NB4 (cell line): ENCODE measurements around the gene FOXP2.

Experiments used
- DNase-seq: peaks from one replicate; pipeline ENCODE4 v3.0.0; 2010; ENCODE audit warnings: low read depth
- H3K4me3 ChIP-seq: one replicate; pipeline ENCODE4 v1.5.1; 2011; ENCODE audit warnings: mild to moderate bottlenecking, low read depth, low read length, moderate library complexity
- MYC ChIP-seq: IDR thresholded peaks from 2 replicates; pipeline ENCODE4 v1.6.1; 2011; ENCODE audit warnings: low read depth, low read length
- POLR2A ChIP-seq: IDR thresholded peaks from 2 replicates; pipeline ENCODE4 v1.6.1; 2011; ENCODE audit warnings: mild to moderate bottlenecking; ENCODE audit not compliant: insufficient read length; ENCODE audit errors: extremely low read depth
- TF ChIP-seq, protein P1 (sequence below): IDR thresholded peaks from one replicate; pipeline ENCODE4 v1.5.1; 2012; ENCODE audit warnings: low read depth, low read length
- TF ChIP-seq, protein P2 (sequence below): IDR thresholded peaks from 2 replicates; pipeline ENCODE4 v1.6.1; 2011; ENCODE audit warnings: low read depth, low read length

Gene FOXP2

DNA sequence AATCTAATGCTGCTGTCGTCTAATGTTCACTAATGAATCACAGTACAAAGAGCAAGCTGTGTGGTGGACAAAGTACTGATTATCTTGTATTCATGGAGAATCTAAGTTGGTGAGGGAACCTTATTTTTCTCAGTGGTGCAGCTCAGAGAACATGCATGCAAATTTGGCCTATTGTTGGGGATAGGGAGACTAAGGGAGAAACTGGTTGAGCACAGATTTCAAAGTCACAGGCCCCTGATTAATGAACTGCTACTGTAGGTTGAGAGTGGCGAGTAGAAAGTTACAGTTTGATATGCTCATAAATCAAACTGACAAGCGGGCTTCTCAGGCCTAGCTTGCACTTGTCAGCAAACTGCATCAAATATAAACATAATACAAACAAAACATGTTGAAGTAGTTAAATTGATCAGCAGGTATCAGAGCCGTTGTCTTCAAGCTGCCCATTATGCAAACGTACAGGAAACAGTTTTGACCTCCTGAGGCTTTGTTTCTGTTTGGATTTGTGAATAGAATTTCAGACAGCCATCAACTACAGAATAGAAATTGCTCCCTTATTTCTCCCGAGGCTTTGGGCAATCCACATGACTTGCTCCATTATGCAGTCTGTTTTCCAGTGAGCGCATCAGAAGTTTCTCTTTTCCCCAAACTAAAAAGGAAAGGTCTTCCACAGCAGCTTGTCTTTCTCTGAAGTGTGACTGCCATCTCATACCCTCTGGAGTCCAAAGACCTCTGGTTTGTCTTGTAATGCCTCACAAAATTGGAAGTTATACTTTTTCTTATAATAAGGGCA, 215.8 kb downstream of the FOXP2 start:
- no peak for DNase-seq
- TF ChIP-seq MYC (no peak), POLR2A (no peak)
- TF ChIP-seq, protein P1, sequence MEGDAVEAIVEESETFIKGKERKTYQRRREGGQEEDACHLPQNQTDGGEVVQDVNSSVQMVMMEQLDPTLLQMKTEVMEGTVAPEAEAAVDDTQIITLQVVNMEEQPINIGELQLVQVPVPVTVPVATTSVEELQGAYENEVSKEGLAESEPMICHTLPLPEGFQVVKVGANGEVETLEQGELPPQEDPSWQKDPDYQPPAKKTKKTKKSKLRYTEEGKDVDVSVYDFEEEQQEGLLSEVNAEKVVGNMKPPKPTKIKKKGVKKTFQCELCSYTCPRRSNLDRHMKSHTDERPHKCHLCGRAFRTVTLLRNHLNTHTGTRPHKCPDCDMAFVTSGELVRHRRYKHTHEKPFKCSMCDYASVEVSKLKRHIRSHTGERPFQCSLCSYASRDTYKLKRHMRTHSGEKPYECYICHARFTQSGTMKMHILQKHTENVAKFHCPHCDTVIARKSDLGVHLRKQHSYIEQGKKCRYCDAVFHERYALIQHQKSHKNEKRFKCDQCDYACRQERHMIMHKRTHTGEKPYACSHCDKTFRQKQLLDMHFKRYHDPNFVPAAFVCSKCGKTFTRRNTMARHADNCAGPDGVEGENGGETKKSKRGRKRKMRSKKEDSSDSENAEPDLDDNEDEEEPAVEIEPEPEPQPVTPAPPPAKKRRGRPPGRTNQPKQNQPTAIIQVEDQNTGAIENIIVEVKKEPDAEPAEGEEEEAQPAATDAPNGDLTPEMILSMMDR, result no peak
- TF ChIP-seq, protein P2, sequence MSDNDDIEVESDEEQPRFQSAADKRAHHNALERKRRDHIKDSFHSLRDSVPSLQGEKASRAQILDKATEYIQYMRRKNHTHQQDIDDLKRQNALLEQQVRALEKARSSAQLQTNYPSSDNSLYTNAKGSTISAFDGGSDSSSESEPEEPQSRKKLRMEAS, result no peak
- H3K4me3 ChIP-seq, result no peak overlapping the region

DNA sequence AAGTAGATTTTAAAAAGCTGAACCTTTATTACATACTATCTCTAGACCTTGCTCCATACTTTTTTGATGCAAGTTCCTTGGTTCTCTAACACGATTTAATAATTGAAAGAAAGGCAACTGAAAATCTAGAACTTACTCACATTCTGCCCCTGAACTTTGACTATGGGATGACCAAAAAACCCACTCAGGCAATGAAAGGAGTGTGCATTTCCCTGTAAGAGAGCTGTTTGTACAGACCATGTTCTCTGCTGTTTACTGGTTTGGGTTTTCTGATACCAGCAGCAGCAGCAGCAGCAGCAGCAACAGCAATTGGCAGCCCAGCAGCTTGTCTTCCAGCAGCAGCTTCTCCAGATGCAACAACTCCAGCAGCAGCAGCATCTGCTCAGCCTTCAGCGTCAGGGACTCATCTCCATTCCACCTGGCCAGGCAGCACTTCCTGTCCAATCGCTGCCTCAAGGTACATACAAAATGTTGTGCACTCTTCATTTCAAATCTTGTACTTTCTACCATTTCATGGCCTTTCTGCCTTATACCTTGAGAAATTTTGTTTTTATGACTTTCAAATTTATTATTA, 216.7 kb downstream of the FOXP2 start:
- no peak overlapping the region for H3K4me3 ChIP-seq
- TF ChIP-seq, protein P2, result no peak
- TF ChIP-seq MYC, result no peak
- TF ChIP-seq, protein P1, result no peak
- TF ChIP-seq POLR2A, result no peak
- no peak for DNase-seq

DNA sequence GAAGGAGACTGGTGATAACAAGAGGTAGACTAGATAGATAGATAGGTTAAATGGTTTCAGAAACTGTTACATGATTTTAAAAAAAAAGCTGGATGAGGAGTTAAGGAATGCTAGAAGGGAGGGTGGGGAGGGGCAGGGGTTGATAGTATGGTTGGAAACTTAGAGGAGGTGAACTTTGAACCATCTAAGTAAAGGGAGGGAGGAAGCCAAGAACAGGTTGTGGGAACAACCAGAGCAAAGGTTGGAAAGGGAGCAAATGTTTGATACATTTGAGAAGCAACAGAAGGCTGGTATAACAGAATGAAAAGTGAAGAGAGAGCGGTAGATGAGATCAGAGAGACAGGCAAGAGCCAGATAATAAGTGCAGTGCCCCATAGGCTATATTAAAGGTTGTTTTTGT, 224.8 kb downstream of the FOXP2 start:
- TF ChIP-seq, protein P2, result no peak
- no peak for TF ChIP-seq POLR2A
- TF ChIP-seq, protein P1, result no peak
- no peak for TF ChIP-seq MYC
- DNase-seq, result no peak
- no peak overlapping the region for H3K4me3 ChIP-seq

DNA sequence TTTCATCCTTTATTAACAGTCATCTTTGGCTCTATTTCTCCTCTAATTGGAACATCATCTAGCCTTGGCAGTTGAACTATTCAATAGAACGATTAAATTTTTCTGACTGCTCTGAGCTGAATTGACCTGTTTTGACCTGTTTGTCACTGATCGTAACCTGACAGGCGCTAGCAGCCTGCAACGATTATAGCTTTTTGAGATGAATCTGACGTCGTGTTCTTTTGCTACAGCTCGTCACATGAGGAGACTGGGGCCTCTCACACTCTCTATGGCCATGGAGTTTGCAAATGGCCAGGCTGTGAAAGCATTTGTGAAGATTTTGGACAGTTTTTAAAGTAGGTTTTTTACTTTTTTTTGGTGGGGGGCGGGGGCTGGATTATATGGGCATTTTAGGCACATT, 229.8 kb downstream of the FOXP2 start:
- H3K4me3 ChIP-seq, result no peak overlapping the region
- TF ChIP-seq POLR2A, result no peak
- TF ChIP-seq, protein P2, result no peak
- TF ChIP-seq, protein P1, result no peak
- TF ChIP-seq MYC, result no peak

DNA sequence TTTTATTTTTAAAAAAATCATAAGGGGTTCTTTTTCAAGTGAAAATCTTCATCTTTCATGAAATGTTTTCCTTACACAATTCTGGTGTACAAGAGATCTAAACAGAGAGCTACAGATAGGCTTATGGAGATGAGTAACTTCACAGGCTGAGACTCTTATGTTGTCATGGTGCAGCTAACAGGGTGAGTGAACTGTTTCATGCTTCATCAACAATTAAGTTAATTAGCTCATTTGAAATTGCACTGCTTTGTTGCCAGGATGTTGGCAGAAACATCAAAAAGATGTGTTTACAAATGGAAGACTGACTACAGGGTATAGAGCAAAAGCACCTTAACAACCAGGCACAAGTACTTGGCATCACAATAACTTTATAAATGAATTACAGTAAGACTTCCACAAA, 230.8 kb downstream of the FOXP2 start:
- no peak for DNase-seq
- TF ChIP-seq MYC, result no peak
- TF ChIP-seq, protein P1, result no peak
- TF ChIP-seq, protein P2, result no peak
- TF ChIP-seq POLR2A, result no peak
- no peak overlapping the region for H3K4me3 ChIP-seq

More for the DNA sequence above, 229.8 kb downstream of the FOXP2 start:
- DNase-seq, result no peak
